CD4-positive, CD25-positive, alpha-beta regulatory T cell (primary cell): ENCODE results near the gene SNX32. TPM values are rescaled to one million over a fixed set of nuclear protein-coding genes. Genes with fewer than 3 reads are reported as not detected.
A peak's percentile ranks its signal among the peaks of the same experiment; 100 is the strongest.
"Not testable (repeated sequence)": the region's sequence is repeated elsewhere in the genome, so short reads cannot be mapped to it uniquely, and the experiment has no call there.

ENCODE experiments used
- ATAC-seq, 2 donors: fragments of 150-1000 bp; cut with Tn5 transposase; one replicate each; pipeline ENCODE4 v1.10.0; 2021; ENCODE audit warnings: low read depth in 2 of 2, moderate number of reproducible peaks in 2 of 2, moderate library complexity in 1 of 2
- DNase-seq, 3 donors: peaks; one replicate each; pipeline versions ENCODE4 v3.0.0 to v3.0.0-alpha.2; 2012 to 2022; ENCODE audit warnings: mixed read lengths in 1 of 3
- H3K27ac ChIP-seq: one replicate; pipeline ENCODE4 v1.7.0; 2013; ENCODE audit warnings: mild to moderate bottlenecking, low read length; ENCODE audit not compliant: insufficient read depth, poor library complexity, severe bottlenecking
- H3K27me3 ChIP-seq: one replicate; pipeline ENCODE4 v1.7.0; 2013; ENCODE audit warnings: low read length; ENCODE audit not compliant: control insufficient read depth, insufficient read depth
- H3K36me3 ChIP-seq: one replicate; pipeline ENCODE4 v1.7.0; 2013; ENCODE audit warnings: mild to moderate bottlenecking, low read length, moderate library complexity; ENCODE audit not compliant: control insufficient read depth, insufficient read depth
- H3K4me1 ChIP-seq: 2 replicates; pipeline ENCODE4 v1.7.0; 2013; ENCODE audit warnings: mild to moderate bottlenecking, low read length; ENCODE audit not compliant: insufficient read depth, control insufficient read depth, poor library complexity, severe bottlenecking
- H3K4me3 ChIP-seq: one replicate; pipeline ENCODE4 v1.7.0; 2013; ENCODE audit warnings: low read depth, mild to moderate bottlenecking, low read length, moderate library complexity
- H3K9me3 ChIP-seq, 2 experiments: 1 replicate in 1 of 2; 2 replicates in 1 of 2; pipeline ENCODE4 v1.7.0; 2013; ENCODE audit warnings: low read length in 2 of 2, mild to moderate bottlenecking in 1 of 2, moderate library complexity in 1 of 2; ENCODE audit not compliant: control insufficient read depth in 2 of 2
- H3K27ac Mint-ChIP-seq, 3 donors: one replicate each; pipeline ENCODE4 v1.8.0; 2020 to 2022; ENCODE audit warnings: mild to moderate bottlenecking in 3 of 3, mixed read lengths in 3 of 3, moderate library complexity in 2 of 3
- H3K27me3 Mint-ChIP-seq: one replicate; pipeline ENCODE4 v1.8.0; 2022; ENCODE audit warnings: mild to moderate bottlenecking, mixed read lengths
- H3K36me3 Mint-ChIP-seq: one replicate; pipeline ENCODE4 v1.8.0; 2020; ENCODE audit warnings: mixed read lengths
- H3K4me1 Mint-ChIP-seq, 4 donors: one replicate each; pipeline ENCODE4 v1.8.0; 2020 to 2022; ENCODE audit warnings: mixed read lengths in 4 of 4, mild to moderate bottlenecking in 1 of 4
- H3K4me3 Mint-ChIP-seq, 4 donors: one replicate each; pipeline ENCODE4 v1.8.0; 2020 to 2022; ENCODE audit warnings: mild to moderate bottlenecking in 4 of 4, mixed read lengths in 4 of 4, moderate library complexity in 3 of 4
- H3K9me3 Mint-ChIP-seq, 7 donors: one replicate each; pipeline ENCODE4 v1.8.0; 2020 to 2022; ENCODE audit warnings: mixed read lengths in 7 of 7, mild to moderate bottlenecking in 3 of 7, moderate library complexity in 2 of 7
- polyA plus RNA-seq, 4 donors: library from polyadenylated mRNA; unstranded; fragments of 300-500 nt; fragmentation: Illumina TruSeq; gene quantifications; one replicate each; pipeline ENCODE4 v1.2.3, GENCODE V29; 2021
- total RNA-seq: library from RNA; stranded (reverse); gene quantifications from one replicate; pipeline ENCODE4 v1.2.3, GENCODE V29; 2022

SNX32 gene
- total and polyA plus RNA-seq, 5 donors from 2014 or later: 0.32 to 1.3 (median 0.44) TPM

- H3K36me3 Mint-ChIP-seq, ATAC-seq, H3K9me3 Mint-ChIP-seq, DNase-seq, H3K36me3 ChIP-seq, H3K27me3 Mint-ChIP-seq, H3K9me3 ChIP-seq, H3K27me3 ChIP-seq: not testable (repeated sequence)
- Histone ChIP-seq H3K4me1 (peaks cover 64% of the 10 kb centered on the region), H3K4me3 (peak overlapping the region; percentile 42), H3K27ac (peak overlapping the region; percentile 97)
- Mint-ChIP-seq H3K4me1 (peaks cover 13 to 62% (median 43%) of the 10 kb centered on the region in 4 donors), H3K4me3 (peak overlapping the region; percentile 82 to 96 (median 90)), H3K27ac (peak overlapping the region; percentile 6 to 93 (median 90))
Measured at GRCh38 chr11:65892137-65892540, 58.4 kb downstream of the SNX32 start.

GRCh38 chr11:65892661-65893317, 59.0 kb downstream of the SNX32 start:
- H3K27ac Mint-ChIP-seq: peak overlapping the region; percentile 52 to 93 (median 90)
- H3K27me3 ChIP-seq: no peaks in the 10 kb centered on the region
- H3K4me3 ChIP-seq: peak overlapping the region; percentile 19
- peak overlapping the region; percentile 97 for H3K27ac ChIP-seq
- peaks cover 13 to 59% (median 40%) of the 10 kb centered on the region in 4 donors for H3K4me1 Mint-ChIP-seq
- peak overlapping the region; percentile 82 to 96 (median 90) for H3K4me3 Mint-ChIP-seq
- H3K36me3 Mint-ChIP-seq: no peaks in the 10 kb centered on the region
- peaks cover 11% of the 10 kb centered on the region for H3K27me3 Mint-ChIP-seq
- no peaks in the 10 kb centered on the region for H3K9me3 Mint-ChIP-seq
- DNase-seq (no peak), ATAC-seq (no peak)
- H3K36me3 ChIP-seq: no peaks in the 10 kb centered on the region
- H3K4me1 ChIP-seq: peaks cover 61% of the 10 kb centered on the region
- H3K9me3 ChIP-seq: no peaks in the 10 kb centered on the region

- peaks cover 56% of the 10 kb centered on the region for H3K4me1 ChIP-seq
Measured at GRCh38 chr11:65894034-65894591, 60.4 kb downstream of the SNX32 start.

GRCh38 chr11:65895482-65895981, 61.8 kb downstream of the SNX32 start:
- no peaks in the 10 kb centered on the region for H3K9me3 ChIP-seq
- Mint-ChIP-seq H3K4me3 (peak overlapping the region in 3 of 4 donors; percentile 24 to 62 (median 58)), H3K4me1 (peaks cover 0 to 41% (median 21%) of the 10 kb centered on the region in 4 donors), H3K27me3 (peaks cover 8% of the 10 kb centered on the region), H3K36me3 (no peaks in the 10 kb centered on the region), H3K9me3 (peaks cover 0 to 2% (median 0%) of the 10 kb centered on the region in 7 donors), H3K27ac (peak overlapping the region in 1 of 3 donors; percentile 9)
- DNase-seq (no peak), ATAC-seq (no peak)
- H3K27ac ChIP-seq: no peak overlapping the region
- no peaks in the 10 kb centered on the region for H3K27me3 ChIP-seq
- no peaks in the 10 kb centered on the region for H3K36me3 ChIP-seq
- peaks cover 57% of the 10 kb centered on the region for H3K4me1 ChIP-seq
- H3K4me3 ChIP-seq: no peak overlapping the region

More at GRCh38 chr11:65894034-65894591, 60.4 kb downstream of the SNX32 start:
- H3K36me3 ChIP-seq: no peaks in the 10 kb centered on the region
- Mint-ChIP-seq H3K27ac (peak overlapping the region; percentile 74 to 92 (median 90)), H3K4me3 (peak overlapping the region; percentile 82 to 96 (median 90)), H3K36me3 (no peaks in the 10 kb centered on the region), H3K4me1 (peaks cover 13 to 51% (median 31%) of the 10 kb centered on the region in 4 donors), H3K9me3 (peaks cover 0 to 2% (median 0%) of the 10 kb centered on the region in 7 donors), H3K27me3 (peaks cover 11% of the 10 kb centered on the region)
- no peak for ATAC-seq
- H3K4me3 ChIP-seq: peak overlapping the region; percentile 57
- no peaks in the 10 kb centered on the region for H3K9me3 ChIP-seq
- no peaks in the 10 kb centered on the region for H3K27me3 ChIP-seq
- H3K27ac ChIP-seq: peak overlapping the region; percentile 97
- DNase-seq: peak in 1 of 3 donors; percentile 66

- H3K36me3 Mint-ChIP-seq: no peaks in the 10 kb centered on the region
- H3K4me3 Mint-ChIP-seq: peak overlapping the region in 3 of 4 donors; percentile 22 to 76 (median 73)
Measured at GRCh38 chr11:65896034-65896999, 62.6 kb downstream of the SNX32 start.

GRCh38 chr11:65897020-65897471, 63.3 kb downstream of the SNX32 start:
- Histone ChIP-seq H3K36me3 (no peaks in the 10 kb centered on the region), H3K9me3 (no peaks in the 10 kb centered on the region), H3K27me3 (no peaks in the 10 kb centered on the region), H3K4me3 (no peak overlapping the region), H3K27ac (no peak overlapping the region), H3K4me1 (peaks cover 46% of the 10 kb centered on the region)
- ATAC-seq (no peak), DNase-seq (no peak)
- peak overlapping the region in 1 of 3 donors; percentile 48 for H3K27ac Mint-ChIP-seq
- peaks cover 0 to 2% (median 0%) of the 10 kb centered on the region in 7 donors for H3K9me3 Mint-ChIP-seq
- H3K4me3 Mint-ChIP-seq: peak overlapping the region in 1 of 4 donors; percentile 73
- H3K4me1 Mint-ChIP-seq: peaks cover 0 to 42% (median 22%) of the 10 kb centered on the region in 4 donors
- H3K36me3 Mint-ChIP-seq: no peaks in the 10 kb centered on the region
- H3K27me3 Mint-ChIP-seq: peaks cover 14% of the 10 kb centered on the region

More at GRCh38 chr11:65896034-65896999, 62.6 kb downstream of the SNX32 start:
- no peak for ATAC-seq
- Histone ChIP-seq H3K4me1 (peaks cover 54% of the 10 kb centered on the region), H3K27me3 (no peaks in the 10 kb centered on the region), H3K9me3 (no peaks in the 10 kb centered on the region), H3K36me3 (no peaks in the 10 kb centered on the region), H3K27ac (no peak overlapping the region), H3K4me3 (no peak overlapping the region)
- DNase-seq: no peak
- peaks cover 0 to 2% (median 0%) of the 10 kb centered on the region in 7 donors for H3K9me3 Mint-ChIP-seq
- H3K27me3 Mint-ChIP-seq: peaks cover 11% of the 10 kb centered on the region
- peaks cover 0 to 46% (median 24%) of the 10 kb centered on the region in 4 donors for H3K4me1 Mint-ChIP-seq
- peak overlapping the region in 1 of 3 donors; percentile 9 for H3K27ac Mint-ChIP-seq
